HG03064 (cell line): ENCODE data around the gene KISS1R.

Source experiments
- ATAC-seq: cut with Tn5 transposase; IDR thresholded peaks from one replicate; pipeline ENCODE4 v1.9.1; 2021; ENCODE audit warnings: low read depth; ENCODE audit not compliant: unreplicated experiment

Gene KISS1R

DNA sequence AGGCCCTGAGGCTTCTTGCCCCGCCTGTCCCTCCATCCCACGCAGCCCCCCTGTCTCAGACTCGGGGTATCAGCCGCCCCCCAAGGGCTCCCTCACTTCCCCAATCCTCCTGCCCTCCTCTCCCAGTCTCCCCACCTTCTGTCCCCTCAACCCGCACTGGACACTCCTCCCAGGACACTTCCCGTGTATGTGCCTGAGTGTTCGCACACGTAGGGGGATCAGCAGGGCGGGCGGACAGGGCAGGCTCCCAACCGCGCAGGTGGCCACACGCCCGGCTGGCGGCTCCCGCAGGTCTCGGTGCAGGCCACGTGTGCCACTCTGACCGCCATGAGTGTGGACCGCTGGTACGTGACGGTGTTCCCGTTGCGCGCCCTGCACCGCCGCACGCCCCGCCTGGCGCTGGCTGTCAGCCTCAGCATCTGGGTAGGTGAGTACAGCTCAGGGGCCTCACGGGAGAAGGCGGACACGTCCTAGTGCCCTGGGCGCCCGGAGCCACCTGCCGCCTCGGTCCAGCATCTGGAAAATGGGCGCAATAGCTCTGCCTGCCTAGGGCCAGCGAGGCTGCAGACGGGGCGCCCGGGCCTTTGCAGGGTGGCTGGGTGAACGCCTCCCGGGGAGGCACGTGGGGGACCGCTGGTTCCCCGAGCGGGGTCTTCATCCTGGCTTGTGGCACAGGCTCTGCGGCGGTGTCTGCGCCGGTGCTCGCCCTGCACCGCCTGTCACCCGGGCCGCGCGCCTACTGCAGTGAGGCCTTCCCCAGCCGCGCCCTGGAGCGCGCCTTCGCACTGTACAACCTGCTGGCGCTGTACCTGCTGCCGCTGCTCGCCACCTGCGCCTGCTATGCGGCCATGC, 2.3 kb downstream of the KISS1R start:
- ATAC-seq, result no peak

DNA sequence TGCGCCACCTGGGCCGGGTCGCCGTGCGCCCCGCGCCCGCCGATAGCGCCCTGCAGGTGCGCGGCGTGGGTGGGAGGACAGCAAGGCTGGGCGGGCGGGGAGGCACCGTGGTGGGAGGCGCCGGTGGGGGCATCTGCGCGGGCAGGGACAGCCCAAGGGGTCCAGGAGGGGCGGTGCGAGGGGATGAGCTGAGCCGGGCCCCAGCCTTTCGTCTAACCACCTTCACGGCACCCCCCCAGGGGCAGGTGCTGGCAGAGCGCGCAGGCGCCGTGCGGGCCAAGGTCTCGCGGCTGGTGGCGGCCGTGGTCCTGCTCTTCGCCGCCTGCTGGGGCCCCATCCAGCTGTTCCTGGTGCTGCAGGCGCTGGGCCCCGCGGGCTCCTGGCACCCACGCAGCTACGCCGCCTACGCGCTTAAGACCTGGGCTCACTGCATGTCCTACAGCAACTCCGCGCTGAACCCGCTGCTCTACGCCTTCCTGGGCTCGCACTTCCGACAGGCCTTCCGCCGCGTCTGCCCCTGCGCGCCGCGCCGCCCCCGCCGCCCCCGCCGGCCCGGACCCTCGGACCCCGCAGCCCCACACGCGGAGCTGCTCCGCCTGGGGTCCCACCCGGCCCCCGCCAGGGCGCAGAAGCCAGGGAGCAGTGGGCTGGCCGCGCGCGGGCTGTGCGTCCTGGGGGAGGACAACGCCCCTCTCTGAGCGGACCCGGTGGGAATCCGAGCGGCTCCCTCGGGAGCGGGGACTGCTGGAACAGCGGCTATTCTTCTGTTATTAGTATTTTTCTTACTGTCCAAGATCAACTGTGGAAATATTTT, 3.1 kb downstream of the KISS1R start:
- no peak for ATAC-seq

DNA sequence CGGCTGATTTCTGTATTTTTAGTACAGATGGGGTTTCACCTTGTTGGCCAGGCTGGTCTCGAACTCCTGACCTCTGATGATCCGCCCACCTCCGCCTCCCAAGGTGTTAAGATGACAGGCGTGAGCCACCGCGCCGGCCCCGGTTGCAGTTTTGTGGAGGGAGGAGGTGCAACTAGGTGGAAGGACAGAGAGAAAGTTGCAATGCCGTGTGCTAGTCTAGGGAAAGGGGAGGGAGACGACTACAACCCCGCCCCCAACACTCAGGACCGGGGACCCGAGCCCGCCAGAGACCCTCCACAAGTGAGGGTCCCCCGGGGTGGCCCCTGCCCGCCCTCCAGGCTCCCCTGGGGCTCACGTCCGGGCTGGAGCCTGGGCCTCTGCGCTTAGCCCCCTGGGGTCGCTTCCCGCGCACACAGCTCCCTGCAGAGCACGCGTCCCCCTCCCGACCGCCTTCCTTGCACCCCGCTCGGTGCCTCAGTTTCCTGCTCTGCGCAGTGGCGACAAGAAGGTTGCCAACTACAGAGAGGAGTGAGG, 7.5 kb downstream of the KISS1R start:
- no peak for ATAC-seq

DNA sequence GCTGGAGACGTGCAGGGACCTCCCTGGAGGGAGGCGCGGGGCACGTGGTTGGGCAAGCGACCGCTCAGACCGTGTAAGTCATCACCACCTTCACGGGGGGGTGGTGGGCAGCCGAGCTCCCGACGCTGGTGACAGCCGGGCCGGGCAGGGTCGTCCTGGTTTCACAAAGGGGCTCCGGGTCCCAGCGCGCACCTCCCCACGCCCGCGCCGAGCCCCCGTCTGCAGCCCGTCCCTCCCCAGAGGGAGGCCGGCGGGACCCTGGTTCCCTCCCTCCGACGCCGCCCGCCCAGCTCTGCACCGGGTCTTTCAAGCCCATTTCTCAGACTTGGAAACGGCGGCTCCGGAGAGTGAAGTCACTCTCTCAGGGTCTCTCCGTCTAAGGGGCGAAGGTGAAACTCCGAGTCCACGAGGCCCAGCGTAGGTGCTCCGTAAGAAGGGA, 8.0 kb downstream of the KISS1R start:
- ATAC-seq, result peak; percentile 26

DNA sequence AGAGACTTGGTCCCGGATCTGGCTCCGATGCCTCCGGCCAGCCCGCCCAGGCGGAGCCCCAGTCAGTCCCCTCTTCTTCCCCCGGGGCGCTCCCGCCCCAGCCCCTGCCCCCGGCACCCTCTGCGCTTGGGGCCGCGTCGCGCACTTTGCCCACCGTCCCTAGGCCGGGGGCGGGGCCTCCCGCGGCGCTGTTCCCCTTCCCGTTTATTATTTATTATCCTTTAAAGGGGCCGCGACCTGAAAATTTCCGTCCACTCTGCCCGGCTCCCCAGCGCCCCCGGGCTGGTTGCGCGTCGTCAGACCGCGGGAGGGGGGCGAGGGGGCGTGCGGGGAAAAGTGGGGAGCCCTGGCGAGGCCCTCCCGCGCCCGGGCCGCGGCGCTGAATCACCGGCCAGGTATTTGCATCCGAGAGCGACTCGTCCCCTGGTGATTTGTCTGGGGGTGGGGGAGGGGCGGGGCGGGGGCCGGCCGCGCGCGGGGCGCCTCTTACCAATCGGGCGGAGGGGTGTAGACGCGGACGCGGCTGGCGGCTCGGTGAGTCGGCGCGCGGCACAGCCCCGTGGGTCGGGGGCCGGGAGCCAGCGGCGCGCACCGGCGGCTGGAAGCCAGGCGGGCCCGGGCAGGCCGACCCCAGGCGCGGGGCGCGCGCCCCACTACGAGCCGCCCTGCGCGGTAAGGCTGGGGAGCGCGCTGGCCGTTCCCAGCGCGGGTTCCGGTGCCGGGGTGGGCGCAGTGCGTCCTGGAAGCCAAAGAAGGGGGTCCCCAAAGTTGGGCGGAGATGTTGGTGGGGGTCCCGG, 8.6 kb downstream of the KISS1R start, which contains the start of gene ARID3A:
TSS of gene ARID3A (plus strand) at position 510 of the 797 bp plus-strand sequence. CDS start 3,494 bp downstream, outside the sequence.
- ATAC-seq, result peak; percentile 42

DNA sequence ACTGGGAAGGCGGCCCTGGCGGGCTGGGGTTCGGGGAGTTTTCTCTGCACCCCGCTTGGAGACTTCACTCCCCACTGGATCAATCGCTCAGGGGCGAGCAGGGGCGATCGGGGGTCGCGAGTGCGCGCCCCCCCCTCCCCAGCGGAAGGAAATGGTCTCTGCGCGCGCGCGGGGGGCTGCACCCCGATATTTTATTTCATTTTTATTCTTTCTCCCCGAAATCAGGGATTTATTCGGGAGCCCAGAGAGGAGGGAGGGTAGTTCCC, 9.1 kb downstream of the KISS1R start:
- ATAC-seq, result no peak

DNA sequence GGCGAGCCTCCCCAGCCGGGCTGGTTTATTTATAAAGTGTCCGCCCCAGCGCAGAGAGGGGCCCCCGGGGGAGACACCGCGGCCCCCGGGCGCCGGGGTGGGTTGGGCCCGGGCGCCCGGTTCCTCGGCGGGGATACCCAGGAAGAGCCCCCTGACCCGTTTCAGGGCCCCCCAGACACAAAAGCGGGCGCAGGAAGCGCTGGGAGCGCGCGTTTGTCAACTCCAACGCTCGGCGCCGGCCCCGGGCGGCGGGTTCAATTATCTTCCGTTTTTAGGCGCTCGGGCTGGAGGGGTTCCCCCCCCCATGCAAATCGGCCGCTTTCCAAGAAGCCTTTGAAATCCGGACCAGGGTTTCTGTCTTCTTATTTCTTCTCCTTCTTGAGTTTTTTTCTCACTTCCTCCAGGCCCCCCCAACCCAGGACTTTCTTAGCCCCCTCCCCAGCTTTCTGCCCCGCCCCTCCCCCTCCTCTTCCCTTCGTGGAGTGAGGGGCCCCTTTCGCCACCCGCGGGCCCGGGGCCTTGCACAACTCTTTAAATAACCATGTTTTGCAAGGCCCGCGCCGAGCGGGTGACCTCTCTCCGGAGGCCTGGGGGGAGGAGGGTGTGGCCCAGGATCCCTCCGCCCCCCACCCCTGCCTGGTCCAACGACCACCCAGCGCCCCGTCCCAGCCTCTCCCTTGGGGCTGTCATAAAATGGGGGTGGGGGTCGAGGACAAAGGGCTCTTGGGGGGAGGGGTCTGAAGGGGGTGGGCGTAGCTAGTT, 9.6 kb downstream of the KISS1R start:
- no peak for ATAC-seq

DNA sequence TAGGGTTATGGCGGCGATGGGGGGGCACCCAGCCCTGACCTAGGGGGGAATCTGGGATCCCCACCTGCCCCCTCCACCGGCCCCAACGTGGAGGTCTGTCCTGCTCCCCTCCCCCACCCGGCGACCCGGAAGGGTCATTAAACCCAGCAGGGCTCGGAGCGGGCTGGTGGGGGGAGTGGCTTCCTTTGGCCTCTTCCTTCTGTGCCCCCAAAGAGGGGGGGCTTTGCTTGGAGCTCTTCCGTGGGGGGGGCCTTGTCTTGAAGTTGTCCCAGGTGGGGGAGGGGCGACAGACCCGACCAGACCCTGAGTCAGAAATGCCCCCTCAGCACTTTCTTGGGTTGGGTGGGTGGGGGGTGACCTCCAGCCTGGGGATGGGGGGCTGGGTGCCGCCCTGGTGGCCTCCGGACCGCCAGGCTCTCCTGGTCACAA, 10.2 kb downstream of the KISS1R start:
- ATAC-seq, result no peak

DNA sequence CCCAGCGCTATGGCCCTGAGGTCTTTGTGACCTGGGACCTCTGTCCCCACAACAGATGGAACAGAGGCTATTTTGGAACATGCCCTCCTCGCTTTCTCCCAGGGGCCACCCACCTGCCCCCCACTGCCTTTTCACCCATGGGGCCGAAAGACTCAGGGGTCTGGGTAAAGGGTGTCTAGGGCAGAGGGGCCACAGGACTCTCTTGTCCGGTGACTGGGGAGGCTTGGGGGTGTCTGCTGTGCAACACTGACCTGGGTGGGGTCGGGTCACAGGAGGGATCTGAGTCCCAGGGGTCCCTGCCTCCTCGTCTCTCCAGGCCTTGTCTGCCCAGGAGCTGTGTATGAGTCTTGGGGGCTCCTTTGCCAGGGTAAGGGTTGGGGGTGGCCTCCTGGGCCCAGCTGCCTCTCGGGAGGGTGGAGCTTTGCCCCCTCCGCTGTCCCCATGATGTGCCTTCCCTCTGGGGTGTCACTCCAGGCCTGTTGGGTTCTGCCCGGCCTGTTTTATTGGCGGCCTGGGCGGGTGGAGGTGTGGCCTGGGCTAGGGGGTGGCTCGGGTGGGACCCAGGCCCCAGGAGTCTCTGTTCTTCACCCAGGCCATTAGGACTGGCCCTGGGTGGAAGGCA, 10.8 kb downstream of the KISS1R start:
- no peak for ATAC-seq

DNA sequence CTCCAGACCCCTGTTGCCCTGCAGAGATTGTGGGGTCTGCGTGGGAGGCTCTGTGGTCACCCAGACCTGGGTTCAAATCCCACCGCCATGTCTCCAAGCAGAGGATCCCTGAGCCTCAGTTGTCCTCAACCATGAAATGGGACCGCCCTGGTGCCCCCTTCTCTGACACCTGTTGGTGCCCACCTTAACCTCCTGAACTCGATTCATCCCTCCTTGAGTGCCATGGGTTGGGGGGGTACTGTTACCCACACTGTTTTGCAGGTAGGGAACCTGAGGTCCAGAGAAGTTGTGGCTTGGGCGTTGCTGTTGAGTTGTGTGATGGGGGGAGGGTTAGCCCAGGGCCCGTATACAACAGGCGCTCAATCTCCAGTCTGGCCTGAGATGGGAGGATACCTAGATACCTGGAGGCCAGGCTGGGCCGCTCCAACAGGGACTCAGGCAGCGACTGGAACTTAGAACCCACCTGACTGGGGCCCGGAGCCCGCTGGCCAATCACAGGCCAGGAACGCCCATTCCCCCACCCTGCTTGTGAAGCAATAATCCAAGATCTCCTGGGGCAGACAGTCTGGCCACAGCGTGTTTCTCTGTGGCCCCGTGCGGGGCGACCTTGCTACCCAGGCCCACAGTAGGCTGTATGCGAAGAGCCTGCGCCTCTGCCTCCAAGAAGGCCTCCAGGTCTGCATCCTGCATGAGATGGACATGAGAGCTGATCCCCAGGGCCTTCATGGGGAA, 11.5 kb downstream of the KISS1R start:
- ATAC-seq, result no peak

DNA sequence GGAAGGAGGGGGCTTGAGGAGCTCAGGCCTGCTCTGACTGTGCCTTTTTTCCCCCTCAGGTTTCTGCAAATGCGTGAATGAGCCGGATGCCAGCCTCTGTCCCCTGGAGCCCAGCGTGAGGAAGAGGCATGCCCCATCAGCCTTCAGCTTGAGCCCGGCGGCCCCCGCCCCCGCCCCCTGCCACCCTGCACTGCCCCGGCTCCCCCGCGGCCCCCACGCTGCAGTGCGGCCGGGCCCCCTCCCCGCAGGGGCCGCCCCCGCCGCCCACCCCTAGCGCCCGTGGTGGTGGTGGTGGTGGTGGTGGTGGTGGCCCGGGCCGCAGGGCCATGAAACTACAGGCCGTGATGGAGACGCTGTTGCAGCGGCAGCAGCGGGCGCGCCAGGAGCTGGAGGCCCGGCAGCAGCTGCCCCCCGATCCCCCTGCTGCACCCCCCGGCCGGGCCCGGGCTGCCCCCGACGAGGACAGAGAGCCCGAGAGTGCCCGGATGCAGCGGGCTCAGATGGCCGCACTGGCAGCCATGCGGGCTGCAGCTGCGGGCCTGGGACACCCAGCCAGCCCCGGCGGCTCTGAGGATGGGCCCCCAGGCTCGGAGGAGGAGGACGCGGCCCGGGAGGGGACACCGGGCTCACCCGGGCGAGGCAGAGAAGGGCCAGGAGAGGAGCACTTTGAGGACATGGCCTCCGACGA, 12.2 kb downstream of the KISS1R start:
- no peak for ATAC-seq

DNA sequence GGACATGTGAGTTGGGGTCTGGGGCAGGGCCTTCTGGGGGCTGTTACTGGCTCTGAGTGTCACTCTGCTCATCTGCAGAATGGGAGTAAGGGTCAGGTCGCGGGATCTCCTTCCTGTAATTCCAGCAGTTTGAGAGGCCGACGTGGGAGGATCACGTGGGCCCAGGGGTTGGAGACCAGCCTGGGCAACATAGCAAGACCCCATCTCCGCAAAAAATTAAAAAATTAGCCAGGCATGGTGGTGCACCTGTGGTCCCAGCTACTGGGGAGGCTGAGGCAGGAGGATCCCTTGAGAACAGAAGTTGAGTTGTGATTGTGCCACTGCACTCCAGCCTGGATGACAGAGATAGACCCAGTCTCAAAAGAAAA, 12.7 kb downstream of the KISS1R start:
- ATAC-seq, result no peak

DNA sequence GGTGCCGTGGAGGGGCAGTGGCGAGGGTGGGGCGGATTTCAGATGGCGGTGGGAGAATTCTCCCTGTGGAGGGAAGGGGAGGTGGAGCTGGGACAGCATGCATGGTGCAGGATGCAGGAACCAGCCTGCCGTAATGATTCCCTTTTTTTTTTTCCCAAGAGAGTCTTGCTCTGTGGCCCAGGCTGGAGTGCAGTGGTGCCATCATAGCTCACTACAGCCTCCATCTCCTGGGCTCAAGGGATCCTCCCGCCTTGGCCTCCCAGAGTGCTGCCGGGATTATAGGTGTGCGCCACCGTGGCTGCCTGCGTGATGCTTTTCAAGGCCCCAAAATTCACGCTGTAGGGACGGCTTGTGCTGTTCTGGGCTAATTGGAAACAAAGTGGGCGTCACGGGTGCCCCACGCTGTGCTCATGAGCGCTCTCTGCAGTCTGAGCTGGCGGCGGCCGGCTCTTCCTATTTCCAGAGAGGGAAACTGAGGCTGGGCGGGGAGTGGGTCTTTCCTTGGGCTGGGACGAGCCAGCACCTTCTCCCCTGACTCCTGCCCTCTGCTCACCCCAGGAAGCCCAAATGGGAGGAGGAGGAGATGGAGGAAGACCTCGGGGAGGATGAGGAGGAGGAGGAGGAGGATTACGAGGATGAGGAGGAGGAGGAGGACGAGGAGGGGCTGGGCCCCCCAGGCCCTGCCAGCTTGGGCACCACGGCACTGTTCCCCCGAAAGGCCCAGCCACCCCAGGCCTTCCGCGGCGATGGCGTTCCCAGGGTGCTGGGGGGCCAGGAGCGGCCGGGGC, 14.9 kb downstream of the KISS1R start:
- no peak for ATAC-seq

DNA sequence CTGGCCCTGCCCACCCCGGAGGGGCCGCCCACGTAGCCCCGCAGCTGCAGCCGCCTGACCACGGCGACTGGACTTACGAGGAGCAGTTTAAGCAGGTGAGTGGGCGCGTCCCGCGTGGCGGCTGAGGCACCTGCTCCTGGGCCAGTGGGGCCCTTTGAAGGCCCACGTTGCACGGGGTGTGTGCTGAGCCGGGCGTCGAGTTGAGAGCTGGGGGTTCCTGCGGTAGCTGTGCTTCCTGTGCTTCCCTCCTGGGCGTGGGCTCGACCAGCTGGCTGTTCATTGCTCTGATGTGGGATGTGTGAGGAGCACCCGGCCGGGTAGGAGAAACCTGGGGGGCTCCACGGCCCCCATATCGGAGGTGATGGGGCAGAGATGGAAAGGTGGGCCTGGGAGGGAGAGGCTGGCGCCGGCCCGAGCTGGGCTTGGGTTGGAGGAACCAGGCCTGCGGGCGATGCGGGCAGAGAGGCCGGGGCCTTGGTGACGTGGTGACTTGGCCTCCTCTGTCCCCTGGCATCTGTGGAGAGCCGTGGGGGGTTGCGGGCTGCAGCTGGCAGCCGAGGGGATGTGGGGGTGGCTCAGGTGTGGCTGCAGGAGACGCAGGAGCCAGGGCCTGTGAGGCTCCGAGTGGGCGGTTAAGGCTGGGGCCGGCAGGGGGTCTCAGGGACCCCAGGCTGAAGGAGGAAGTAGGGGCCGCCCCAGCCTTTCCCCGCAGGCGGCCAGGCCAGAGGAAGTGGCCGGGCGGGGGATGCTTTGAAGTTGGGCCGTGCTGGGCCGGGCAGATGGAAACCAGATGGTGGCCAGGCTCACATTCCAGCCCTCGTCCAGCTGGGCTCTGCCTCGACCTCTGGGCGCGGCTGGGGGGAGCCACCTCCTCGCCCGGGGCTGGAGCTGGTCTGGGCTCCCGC, 15.8 kb downstream of the KISS1R start:
- ATAC-seq, result no peak

DNA sequence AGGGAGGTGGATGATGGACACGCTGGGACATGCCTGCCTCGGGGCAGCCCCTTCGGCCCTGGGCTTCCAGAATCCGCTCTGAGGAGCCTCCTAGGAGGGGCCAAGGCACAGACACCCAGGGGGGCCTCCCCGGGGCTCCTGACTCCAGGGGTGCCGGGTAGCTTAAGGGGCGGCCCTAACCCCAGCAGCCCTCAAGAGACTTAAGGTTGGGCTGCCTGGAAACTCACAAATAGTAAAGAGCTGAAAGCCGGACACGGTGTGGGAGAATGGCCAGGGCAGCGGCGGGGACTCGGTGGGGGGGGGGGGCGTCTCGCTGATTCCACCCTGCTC, 16.4 kb downstream of the KISS1R start:
- no peak for ATAC-seq

DNA sequence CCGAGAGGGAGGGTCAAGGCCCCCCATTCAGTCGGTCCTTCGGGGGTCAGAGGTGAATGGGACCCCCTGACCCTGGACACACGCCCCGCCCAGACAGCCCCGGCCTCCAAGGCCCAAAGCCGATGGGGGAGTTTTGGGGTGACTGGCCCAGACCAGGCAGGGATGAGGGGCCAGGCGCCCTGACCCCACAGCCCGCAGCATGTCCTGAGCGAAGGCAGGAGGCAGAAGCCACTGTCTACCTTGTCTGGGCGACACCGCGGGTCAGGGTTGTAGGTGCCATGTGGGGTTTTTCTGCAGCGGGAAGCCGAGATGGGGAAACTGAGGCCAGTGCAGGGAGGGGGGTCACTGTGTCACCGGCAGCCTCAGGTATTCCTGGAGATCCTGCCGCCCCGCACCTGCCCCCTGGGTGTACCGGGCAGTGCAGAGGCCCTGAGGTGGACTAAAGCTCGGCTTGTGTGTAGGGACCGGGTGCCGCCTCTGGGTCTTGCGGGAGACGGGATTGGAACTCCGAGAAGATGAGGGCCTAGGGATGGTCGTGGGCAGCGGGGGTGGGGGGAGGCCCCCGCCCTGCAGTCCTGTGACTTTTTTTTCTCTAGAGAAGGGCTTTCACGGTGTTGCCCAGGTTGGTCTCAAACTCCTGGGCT, 17.2 kb downstream of the KISS1R start:
- ATAC-seq, result no peak
